ENCODE results near the gene SDR42E2. TPM values are rescaled to one million over a fixed set of nuclear protein-coding genes. Genes with fewer than 3 reads are reported as not detected.

Gene SDR42E2
- total RNA-seq, 1 donor from 2014 or later = not detected

GRCh38 chr16:22193063-22193411 is 30.7 kb downstream of the SDR42E2 start:
- peaks cover 15% of the 10 kb centered on the region for H3F3A ChIP-seq (ENCODE audit: low read depth)
- H3K4me3 Mint-ChIP-seq = no peak overlapping the region
- H3K79me2 ChIP-seq (ENCODE audit: low read depth) = no peaks in the 10 kb centered on the region
- no peak overlapping the region for H3K27ac ChIP-seq
- peaks cover 29% of the 10 kb centered on the region for H3K4me1 Mint-ChIP-seq
- no peak for DNase-seq (ENCODE audit: low spot score)
- no peaks in the 10 kb centered on the region for H3K9me3 ChIP-seq (ENCODE audit: low read depth)
- H3K27ac Mint-ChIP-seq = no peak overlapping the region
- no peak overlapping the region for H3K4me2 ChIP-seq
- TF ChIP-seq CTCF (IDR thresholded peaks at IDR 0.05) (no peak), EZH2 (IDR thresholded peaks at IDR 0.05) (no peak), EZH2phosphoT487 (IDR thresholded peaks at IDR 0.05) (no peak)
- peaks cover 4% of the 10 kb centered on the region for H3K36me3 Mint-ChIP-seq
- H3K9ac ChIP-seq = no peak overlapping the region
- no peak overlapping the region for H2AFZ ChIP-seq (replicated peaks)
- H3K4me1 ChIP-seq = peaks cover 4% of the 10 kb centered on the region
- H3K9me3 Mint-ChIP-seq = peaks cover 6% of the 10 kb centered on the region
- no peaks in the 10 kb centered on the region for H3K36me3 ChIP-seq
- peaks cover 24% of the 10 kb centered on the region for H3K27me3 Mint-ChIP-seq (ENCODE audit: insufficient read depth, low read depth)
- H3K4me3 ChIP-seq = no peak overlapping the region
- peaks cover 16% of the 10 kb centered on the region for H3K27me3 ChIP-seq
- peaks cover 10% of the 10 kb centered on the region for H4K20me1 ChIP-seq (ENCODE audit: low read depth)

DNA sequence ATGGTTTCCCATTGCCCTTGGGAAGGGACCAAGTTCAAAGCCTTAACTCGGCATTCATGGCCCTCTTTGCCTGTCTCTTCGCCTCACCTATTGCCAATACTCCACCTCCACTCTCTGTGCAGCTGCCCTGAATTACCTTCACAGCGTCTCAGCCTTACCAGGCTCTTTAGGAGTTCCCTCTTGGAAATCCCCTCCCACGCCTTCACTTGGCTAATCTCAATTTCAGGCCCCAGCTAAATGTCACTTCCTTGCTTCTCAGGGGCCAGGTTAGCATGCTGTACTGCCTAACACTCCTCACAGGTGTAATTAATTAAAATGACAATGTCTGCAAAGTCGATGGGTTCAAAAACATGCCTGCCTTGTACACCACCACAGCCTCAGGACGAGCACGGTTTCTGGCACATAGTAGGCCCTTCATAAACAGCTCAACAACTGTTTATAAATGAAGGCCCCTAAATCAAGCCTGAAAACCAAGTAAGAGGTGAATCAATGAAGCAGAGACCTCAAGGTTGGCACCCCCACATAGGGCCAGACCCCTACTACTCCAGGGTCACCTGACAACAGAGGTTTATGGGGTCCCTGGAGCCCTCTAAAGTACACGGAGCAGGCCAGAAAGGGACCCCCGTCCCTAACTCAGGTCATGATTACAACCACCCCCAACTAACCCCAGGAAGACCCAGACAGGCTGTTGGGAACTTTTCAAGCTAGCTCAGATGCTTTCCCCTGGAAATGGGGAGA is 32.6 kb downstream of the SDR42E2 start:
- peak overlapping the region; percentile 92 for H3K4me3 Mint-ChIP-seq

DNA sequence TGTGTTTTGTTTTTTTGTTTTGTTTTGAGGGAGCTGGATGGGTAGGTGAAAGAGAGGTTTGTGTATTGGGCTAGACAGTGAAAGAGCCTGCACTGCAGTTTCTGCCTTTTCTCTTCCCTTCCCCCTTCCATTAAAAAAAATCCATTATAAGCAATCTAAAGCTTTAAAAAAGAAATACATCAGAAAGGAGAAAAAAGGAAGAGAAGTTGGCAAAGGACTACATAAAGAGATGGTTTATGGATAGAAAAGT is 33.1 kb downstream of the SDR42E2 start:
- H3K4me2 ChIP-seq = no peak overlapping the region

More for the DNA sequence above, 32.6 kb downstream of the SDR42E2 start:
- Histone ChIP-seq H3K4me3 (peak overlapping the region; percentile 90), H3K9me3 (ENCODE audit: low read depth) (no peaks in the 10 kb centered on the region), H3F3A (ENCODE audit: low read depth) (peaks cover 11% of the 10 kb centered on the region), H3K79me2 (ENCODE audit: low read depth) (no peaks in the 10 kb centered on the region), H3K9ac (no peak overlapping the region), H3K27ac (no peak overlapping the region), H3K27me3 (peaks cover 3% of the 10 kb centered on the region), H3K4me1 (no peaks in the 10 kb centered on the region), H2AFZ (replicated peaks) (no peak overlapping the region), H3K36me3 (no peaks in the 10 kb centered on the region), H4K20me1 (ENCODE audit: low read depth) (no peaks in the 10 kb centered on the region), H3K4me2 (no peak overlapping the region)
- Mint-ChIP-seq H3K27ac (peak overlapping the region; percentile 100), H3K4me1 (peaks cover 17% of the 10 kb centered on the region), H3K27me3 (ENCODE audit: insufficient read depth, low read depth) (peaks cover 24% of the 10 kb centered on the region), H3K36me3 (peaks cover 4% of the 10 kb centered on the region), H3K9me3 (peaks cover 6% of the 10 kb centered on the region)
- TF ChIP-seq EZH2phosphoT487 (IDR thresholded peaks at IDR 0.05) (no peak), EZH2 (IDR thresholded peaks at IDR 0.05) (no peak), CTCF (IDR thresholded peaks at IDR 0.05) (no peak)
- no peak for DNase-seq (ENCODE audit: low spot score)

More for the DNA sequence above, 33.1 kb downstream of the SDR42E2 start:
- Histone ChIP-seq H3K9ac (no peak overlapping the region), H3F3A (ENCODE audit: low read depth) (peaks cover 11% of the 10 kb centered on the region), H3K79me2 (ENCODE audit: low read depth) (no peaks in the 10 kb centered on the region), H3K9me3 (ENCODE audit: low read depth) (no peaks in the 10 kb centered on the region), H3K27ac (no peak overlapping the region), H3K4me1 (no peaks in the 10 kb centered on the region), H3K27me3 (no peaks in the 10 kb centered on the region), H4K20me1 (ENCODE audit: low read depth) (no peaks in the 10 kb centered on the region), H3K36me3 (no peaks in the 10 kb centered on the region), H2AFZ (replicated peaks) (no peak overlapping the region), H3K4me3 (peak overlapping the region; percentile 90)
- DNase-seq (ENCODE audit: low spot score) = no peak
- Mint-ChIP-seq H3K27ac (peak overlapping the region; percentile 100), H3K27me3 (ENCODE audit: insufficient read depth, low read depth) (peaks cover 24% of the 10 kb centered on the region), H3K4me3 (peak overlapping the region; percentile 92), H3K36me3 (peaks cover 4% of the 10 kb centered on the region), H3K9me3 (peaks cover 6% of the 10 kb centered on the region), H3K4me1 (peaks cover 17% of the 10 kb centered on the region)
- TF ChIP-seq CTCF (IDR thresholded peaks at IDR 0.05) = no peak
